HG03025 (cell line): ENCODE measurements around the gene SHPK.
"Not testable (repeated sequence)": the region's sequence is repeated elsewhere in the genome, so short reads cannot be mapped to it uniquely, and the experiment has no call there.

Experiments
- ATAC-seq: cut with Tn5 transposase; IDR thresholded peaks from one replicate; pipeline ENCODE4 v1.9.1; 2021; ENCODE audit warnings: mild to moderate bottlenecking, moderate library complexity; ENCODE audit not compliant: unreplicated experiment, low FRiP score

Gene SHPK

DNA sequence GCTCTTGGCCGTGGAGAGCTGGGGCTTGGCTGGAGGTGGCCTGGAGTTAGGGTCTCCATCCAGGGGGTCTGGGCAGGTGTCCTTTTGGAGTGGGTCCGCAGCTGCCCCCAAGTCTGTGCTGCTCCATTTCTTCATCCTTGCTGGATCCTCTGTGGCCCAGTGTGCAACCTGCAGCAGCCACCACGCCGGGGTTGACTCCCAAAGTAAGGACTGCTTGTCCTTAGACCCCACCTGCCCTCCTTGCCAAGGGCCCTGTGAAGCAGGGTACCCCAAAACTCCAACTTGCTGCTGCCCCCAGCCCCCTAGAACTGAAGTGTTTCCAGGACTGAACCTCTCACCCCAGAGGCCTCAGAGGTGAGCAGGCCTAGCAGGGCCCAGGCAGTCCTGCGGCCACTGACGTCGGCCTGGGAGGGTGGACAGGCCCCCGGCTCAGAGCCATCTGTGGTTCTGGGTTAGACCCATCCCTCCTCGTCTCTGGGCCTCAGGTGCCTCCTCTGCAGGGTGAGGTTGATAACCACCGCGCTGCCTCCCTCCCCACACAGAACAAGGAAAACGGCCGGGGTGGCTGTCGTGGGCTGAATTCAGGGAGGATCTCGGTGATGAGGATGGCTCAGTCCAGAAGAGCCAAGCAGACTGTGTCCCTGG is 43.7 kb downstream of the SHPK start:
- no peak for ATAC-seq

DNA sequence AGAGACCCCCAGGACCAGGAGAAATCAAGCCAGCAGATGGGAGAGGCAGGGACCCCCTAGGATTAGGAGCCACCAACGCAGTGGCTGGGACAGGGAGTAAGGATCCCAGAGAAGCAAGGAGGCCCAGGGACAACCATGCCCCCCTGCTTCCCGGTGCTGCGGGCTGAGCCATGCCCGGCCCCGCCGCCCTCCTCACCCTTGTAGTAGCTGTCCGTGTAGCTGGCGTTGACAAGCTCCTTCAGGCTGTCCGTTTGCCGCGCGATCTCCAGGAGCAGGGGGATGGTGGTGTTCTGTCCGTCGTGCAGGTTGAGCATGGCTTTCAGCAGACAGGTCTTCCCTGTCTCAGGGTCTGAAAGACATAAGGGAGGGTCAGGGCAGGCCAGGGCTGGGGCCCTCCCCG is 45.3 kb downstream of the SHPK start:
- ATAC-seq: no peak

DNA sequence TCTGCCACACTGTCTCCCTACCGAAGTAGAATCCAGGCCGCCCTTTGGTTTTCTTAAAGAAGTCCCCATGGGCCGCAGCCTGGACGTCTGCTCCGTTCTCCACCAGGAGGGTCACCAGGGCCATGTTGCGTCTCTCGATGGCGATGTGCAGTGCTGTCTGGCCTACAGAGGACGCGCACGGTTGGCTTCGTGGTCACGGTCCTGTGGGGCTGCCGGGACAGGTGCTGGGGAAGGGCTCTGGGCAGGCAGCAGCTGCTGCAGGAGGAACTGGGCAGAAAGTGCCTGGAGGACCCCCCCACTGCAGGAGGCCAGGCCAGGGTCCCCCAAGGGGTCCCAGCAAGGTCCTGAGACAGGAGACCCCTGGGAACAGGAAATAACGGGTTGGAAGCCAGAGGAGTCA is 45.8 kb downstream of the SHPK start:
- ATAC-seq: no peak

DNA sequence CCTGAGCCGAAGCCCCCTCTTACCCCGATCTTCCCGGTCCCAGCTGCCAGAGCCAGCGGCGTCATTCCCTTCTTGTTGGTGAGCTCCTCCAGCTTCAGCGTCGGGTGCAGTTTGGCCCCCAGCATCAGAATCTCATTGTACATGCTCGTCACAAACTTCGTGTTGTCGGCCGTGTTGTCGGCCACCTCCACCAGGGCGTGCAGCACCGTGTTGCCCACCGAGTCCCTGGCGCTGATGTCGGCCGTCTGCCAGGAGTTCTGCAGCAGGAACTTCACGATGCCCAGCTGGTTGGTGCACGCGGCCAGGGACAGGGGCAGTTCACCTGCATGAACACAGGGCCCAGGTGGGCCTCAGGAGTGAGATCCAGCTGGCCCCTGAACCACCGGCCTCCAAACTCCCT is 46.3 kb downstream of the SHPK start:
- ATAC-seq: no peak

DNA sequence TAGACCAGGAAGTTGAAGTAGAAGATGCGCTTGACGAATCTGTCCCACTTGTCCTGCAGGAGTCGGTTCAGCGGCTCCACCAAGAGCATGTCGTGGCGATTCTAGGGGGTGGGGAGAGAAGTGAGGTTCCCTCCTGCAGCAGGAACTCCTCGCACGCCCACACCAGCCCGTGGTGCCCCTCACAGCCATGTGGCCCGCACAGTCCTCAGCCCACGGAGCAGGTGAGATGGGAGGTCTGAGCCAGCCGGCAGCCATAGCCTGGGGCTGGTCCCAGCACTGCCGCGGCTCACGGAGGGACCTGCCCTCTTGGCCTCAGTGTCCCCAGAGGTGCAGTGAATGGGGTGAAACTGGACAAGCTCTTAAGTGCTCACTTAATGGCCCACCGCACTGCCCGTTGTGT is 50.2 kb downstream of the SHPK start:
- ATAC-seq: no peak

DNA sequence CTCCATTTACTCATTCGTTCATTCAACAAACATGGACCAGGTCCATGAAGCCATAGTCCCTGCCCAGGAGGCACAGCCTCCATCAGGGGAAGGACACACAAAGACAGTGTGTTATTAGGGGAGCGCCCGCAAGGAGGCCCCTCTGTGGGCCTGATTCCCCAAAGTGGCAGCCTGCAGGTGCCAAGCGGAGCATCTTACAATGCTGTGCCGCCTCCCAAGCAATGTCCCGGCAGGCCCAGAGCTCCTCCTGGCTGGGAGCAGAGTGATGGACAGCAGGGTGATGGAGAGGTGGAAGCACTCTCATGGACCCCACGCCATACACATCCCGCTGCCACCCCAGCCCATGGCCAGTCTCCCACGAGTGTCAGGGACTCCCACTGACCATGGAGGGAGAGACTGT is 52.6 kb downstream of the SHPK start:
- no peak for ATAC-seq

DNA sequence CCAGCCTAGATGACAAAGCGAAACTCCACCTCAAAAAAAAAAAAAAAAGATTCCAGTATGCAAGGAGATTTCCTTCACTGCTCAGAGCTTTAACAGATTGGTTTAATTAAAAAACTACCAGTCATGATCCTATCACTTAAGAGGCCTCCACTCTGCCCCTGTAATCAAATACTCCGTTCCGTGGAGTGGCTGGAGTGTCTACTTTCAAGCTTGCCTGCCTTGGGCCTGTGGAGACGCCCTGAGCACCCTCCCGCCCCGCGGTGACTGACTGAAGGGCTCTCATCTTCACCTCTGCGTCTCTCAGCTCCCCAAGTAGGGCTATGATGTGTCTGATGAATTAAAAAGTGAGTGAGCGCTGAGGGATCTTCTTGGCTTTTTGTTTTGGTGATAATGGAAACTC is 53.1 kb downstream of the SHPK start:
- ATAC-seq: no peak

DNA sequence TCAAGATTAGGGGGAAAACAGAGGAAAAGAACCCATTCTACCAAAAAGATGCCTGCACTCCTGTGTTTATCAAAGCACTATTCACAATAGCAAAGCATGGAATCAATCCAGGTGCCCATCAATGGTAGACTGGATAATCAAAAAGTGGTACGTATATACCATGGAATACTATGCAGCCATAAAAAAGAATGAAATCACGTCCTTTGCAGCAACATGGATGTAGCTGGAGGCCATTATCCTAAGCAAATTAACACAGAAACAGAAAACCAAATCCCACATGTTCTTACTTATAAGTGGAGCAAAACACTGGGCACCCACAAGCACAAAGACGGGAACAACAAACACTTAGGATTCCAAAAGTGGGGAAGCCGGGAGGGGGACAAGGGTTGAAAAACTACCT is 57.4 kb downstream of the SHPK start:
- not testable (repeated sequence) for ATAC-seq

DNA sequence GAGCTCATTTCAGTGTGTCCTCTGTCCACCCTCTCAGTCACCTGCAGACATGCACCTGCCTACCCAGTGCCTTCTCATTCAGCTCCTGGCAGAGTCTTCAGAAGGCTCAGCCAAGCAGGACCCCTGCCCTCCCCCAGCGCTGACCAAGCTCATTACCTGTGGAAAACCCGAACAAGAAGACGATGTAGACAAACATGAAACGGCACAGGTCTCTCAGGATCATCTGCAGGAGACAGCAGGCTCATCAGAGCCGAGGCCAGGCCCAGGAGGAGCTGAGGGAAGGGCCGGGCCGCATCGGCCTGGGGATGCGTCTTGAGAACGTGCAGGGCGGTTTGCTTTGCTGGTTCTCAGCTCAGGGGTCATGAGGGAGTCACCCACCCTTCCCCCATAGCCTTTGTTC is 59.1 kb downstream of the SHPK start:
- ATAC-seq: no peak

DNA sequence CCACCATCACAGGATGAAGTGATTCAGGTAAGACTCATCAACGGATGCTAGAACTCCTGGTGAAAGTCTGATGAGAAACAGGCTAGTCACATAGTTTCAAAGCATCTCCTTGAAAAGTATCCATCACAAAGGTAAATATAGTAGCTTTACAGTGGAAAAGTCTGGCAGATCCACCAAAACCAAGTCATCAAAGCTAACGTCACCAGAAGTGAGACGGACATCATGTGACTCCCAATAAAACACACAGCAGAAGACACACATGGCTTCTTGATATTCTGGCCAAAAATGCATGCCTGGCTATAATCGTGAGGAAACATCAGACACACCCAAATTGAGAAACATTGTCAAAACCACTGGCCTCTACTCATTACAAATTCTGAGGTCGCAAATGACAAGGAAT is 60.5 kb downstream of the SHPK start:
- no peak for ATAC-seq

DNA sequence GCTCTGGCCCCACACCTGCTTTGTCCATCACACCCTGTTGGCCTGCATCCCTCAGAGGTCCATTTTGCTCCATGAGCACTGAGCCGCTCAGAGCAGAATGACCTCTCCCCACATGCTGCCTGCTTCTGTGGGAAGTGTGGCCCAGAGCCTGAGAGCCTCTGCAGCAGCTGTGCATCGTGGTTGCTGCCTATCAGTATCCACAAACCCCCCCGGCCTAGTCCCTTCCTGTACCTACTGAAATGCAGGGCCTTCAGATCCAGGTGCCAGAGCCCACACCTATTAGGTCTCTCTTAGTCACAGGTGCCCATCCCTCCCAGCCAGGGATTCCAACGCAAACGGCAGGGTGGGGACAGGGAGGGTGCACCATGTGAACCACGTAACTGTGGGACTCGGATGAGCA is 61.8 kb downstream of the SHPK start:
- ATAC-seq: no peak

DNA sequence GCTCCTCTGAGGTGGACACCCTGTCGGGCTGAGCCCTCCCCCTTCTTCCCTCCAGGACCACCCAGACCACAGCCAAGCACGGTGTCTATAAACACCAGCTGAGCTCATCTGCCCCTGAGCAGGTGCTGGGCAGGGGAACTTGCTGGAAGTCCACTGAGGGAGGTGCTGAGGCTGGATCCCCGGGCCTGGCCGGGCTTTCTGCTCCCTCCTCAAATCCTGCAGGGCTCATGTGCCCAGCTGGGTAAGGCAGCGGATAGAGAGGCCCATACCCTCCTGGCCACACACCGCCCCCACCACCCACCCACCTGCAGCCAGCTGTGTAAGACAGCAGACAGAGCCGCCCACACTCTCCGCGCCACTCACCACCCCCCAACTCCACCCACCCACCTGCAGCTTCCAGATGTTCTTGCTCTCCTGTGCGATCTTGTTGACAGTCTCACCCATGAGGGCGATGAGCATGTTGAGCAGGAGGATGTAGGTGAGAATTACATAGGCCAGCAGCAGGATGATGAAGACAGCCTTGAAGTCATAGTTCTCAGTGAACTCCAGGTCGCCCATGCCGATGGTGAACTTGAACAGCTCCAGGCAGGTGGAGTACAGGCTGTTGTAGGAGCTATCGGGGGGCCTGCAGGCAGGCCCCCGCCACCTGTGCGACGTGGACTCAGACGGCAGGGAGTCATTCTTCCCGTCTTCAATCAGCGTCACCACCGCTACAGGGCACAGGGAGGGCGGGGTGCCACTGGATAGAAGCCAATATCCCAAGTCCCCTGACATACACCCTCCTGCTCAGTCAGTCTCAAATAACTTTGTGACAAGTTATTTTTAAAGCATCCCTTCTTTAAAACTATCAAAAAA is 62.6 kb downstream of the SHPK start:
- ATAC-seq: no peak

DNA sequence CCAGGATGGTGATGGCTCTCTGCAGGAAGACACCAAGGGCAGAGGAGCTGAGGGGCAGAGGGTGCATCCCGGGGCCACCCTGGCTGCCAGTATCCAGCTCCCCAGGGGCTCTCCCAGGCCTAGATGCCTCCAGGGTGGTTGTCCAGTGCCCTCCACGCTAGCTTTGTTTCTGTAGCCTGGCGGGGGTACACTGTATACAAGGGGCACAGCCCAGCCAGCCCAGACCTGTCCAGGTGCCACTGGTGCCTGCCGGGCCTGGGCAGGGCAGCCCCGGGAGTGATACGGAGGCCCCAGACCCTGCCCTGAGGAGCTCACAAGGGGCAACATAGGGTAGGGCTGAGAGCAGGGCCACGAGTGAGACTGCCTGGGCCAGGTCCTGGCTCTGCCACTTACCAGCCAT is 63.8 kb downstream of the SHPK start:
- ATAC-seq: no peak

DNA sequence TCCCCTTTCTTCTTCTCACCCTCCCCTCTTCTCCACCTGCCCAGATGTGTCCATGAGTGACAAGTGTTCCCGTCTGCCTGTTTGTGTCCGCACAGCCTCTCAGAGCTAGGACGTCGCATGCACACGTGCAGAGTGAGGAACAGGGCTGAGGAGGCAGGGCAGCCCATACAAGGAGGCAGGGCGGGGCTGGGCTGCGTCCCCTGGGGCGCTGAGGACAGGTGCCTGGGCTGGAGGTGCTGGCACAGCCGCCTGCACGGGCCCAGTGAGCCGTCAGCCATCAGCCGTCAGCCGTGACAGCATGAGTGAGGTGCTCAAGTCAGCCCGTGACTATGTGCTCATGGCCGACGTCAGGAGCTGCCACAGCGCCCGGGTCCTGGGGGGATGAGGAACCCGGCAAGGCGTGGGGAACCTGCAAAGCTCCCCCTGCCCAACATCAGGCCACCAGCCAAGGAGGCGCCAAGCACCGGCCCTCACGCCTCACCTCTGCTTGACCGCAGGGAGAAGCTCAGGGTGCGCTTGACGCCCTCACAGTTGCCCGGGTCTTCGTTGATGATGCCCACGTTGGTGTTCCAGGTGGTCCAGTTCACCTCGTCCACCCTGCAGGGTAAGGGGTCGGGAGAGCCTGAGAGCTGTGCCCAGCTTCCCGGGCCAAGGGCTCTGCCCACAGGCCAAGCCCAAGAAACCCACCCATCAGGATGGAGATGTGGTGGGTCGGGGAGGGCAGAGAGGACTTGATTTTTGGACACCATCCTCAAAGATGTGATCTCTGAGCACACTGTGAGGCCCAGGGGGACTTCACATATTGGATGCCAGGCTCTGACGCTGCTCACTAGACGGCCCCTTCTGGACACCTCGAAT is 64.8 kb downstream of the SHPK start:
- ATAC-seq: no peak

DNA sequence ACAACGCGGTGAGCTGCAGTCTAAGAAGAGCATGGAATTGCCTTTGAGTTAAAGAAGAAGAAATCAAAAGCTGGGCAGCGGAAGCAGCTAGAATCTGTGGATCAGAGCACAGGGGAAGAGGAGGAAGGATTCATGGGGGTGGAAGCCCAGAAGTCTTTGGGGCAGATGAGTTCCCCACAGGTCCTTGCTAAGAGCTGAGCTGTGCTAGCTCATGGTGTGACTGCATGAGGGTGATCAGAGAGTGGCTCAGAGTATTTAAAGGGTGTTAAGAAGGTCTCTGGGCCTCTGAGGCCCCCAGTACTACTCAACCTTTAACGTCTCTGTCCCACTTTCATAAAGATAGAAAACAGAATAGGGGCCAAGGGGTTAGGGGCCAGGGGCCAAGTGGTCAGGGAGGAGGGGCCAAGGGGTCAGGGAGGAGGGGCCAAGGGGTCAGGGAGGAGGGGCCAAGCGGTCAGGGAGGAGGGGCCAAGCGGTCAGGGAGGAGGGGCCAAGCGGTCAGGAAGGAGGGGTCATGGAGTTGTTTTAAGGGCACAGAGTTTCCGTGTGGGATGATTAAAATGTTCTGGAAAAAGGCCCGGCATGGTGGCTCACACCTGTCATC is 66.4 kb downstream of the SHPK start:
- no peak for ATAC-seq

DNA sequence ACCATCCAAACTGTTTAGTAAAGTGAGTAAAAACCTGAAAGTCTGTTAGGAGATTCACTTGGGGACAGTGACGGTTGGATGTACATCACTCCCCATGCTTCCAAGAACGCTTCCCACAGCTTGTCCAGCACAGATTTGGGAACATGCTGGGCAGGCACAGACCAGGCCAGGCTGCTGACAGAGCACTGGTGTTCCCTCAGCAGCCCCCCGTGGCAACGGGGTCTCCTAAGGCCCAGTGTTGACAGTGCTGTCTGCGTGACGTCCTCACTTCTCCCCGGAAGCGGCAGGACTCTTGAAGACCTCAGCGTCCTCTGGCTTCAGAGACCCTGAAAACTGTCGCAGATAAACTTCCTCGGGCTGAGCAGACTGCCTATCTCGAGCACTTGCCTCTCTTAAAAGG is 69.5 kb downstream of the SHPK start:
- ATAC-seq: no peak

DNA sequence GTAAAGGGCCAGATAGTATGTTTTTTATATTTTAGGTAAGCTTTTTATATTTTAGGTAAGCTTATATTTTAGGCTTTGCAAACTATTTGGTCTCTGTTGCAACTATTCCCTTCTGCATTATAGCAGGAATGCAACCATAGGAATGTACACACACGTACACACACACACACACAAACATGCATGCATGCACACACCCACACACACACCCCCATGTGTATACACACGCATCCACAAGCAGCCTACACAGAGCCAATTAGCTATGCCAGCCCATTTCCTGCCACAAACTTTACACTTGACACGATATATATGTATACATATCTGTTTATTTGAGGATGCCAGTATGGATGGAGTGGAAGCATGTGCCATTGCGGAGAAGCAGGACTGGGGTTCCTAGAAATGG is 70.9 kb downstream of the SHPK start:
- no peak for ATAC-seq

DNA sequence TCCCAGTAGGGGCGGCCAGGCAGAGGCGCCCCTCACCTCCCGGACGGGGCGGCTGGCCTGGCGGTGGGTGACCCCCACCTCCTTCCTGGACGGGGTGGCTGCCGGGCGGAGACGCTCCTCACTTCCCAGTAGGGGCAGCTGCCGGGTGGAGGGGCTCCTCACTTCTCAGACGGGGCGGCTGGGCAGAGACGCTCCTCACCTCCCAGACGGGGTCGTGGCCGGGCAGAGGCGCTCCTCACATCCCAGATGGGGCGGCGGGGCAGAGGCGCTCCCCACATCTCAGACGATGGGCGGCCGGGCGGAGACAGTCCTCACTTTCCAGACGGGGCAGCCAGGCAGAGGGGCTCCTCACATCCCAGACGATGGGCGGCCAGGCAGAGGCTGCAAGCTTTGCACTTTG is 71.8 kb downstream of the SHPK start:
- not testable (repeated sequence) for ATAC-seq

DNA sequence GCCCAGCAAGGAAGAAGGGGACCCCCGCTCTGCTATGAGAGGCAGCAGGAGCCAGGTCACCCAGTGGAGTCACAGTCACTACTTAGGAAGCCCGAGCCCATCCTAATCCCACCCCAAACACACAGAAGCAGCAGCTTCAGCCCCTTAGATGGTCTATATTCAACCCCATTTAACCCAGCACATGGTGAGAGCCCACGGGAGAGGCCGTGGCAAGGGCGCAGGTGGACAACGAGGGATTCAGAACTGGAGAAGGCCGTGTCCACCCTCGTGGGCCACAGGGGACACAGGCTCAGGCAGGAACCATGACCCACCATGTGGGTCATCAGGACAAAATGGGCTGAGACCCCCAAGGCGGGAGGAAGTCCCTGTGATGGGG is 76.8 kb downstream of the SHPK start:
- no peak for ATAC-seq

DNA sequence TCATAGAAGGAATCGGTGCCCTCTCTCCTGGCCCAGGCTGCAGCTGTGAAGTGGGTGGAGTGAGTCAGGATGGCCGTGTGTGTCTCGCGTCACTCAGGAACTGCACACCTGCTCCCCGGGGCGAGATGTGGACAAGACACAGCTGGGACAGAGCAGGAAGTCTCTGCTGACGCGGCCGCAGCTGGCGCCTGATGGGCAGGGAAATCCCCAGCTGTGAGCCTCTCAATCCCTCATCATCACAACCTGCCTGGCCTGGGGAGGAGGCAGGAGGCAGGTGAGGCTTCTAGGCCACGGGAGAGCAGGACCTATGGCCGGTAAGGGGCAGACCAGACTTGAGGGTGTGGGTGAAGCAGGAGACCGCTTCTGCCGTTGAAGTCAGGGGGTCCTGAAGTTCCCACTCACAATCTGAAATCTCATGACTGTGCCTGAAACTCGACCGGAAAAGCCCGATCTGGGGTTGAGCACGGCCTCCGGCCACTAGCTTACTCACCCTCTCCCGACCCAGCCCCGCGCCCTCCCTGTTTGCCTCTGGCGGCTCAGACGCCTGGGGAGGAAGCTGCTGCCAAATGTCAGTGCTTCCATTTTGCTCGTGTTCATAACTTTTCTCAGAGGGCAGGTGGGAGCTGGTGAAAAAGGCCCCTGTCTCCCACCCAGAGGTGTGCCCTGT is 77.3 kb downstream of the SHPK start:
- peak; percentile 61 for ATAC-seq
